Neural progenitor cell (in vitro differentiated cells): ENCODE results near the gene LAMB1. TPM values are rescaled to one million over a fixed set of nuclear protein-coding genes. Genes with fewer than 3 reads are reported as not detected.
A peak's percentile ranks its signal among the peaks of the same experiment; 100 is the strongest.
"Not testable (repeated sequence)": the region's sequence is repeated elsewhere in the genome, so short reads cannot be mapped to it uniquely, and the experiment has no call there.

Source experiments
- DNase-seq: peaks from one replicate; pipeline ENCODE4 v3.0.0-alpha.2; 2016; ENCODE audit warnings: low spot score
- H2AFZ ChIP-seq: fragments of 200-600 bp; sonication (generic); replicated peaks from 2 replicates; pipeline ENCODE4 v1.6.1; 2016; ENCODE audit warnings: antibody characterized with exemption
- H3F3A ChIP-seq: fragments of 200-600 bp; sonication (generic); 2 replicates; pipeline ENCODE4 v1.6.1; 2016; ENCODE audit warnings: antibody characterized with exemption, low read depth
- H3K27ac ChIP-seq: fragments of 200-600 bp; sonication (generic); 2 replicates; pipeline ENCODE4 v1.5.1; 2016; ENCODE audit warnings: mild to moderate bottlenecking
- H3K27me3 ChIP-seq: fragments of 200-600 bp; sonication (generic); 2 replicates; pipeline ENCODE4 v1.6.1; 2016; ENCODE audit warnings: mild to moderate bottlenecking, moderate library complexity
- H3K36me3 ChIP-seq: fragments of 200-600 bp; sonication (generic); 2 replicates; pipeline ENCODE4 v1.5.1; 2016
- H3K4me1 ChIP-seq: fragments of 200-600 bp; sonication (generic); 2 replicates; pipeline ENCODE4 v1.6.1; 2016; ENCODE audit warnings: mixed run types
- H3K4me2 ChIP-seq: fragments of 200-600 bp; sonication (generic); 2 replicates; pipeline ENCODE4 v1.6.1; 2016
- H3K4me3 ChIP-seq: fragments of 200-600 bp; sonication (generic); 2 replicates; pipeline ENCODE4 v1.5.1; 2016
- H3K79me2 ChIP-seq: fragments of 200-600 bp; sonication (generic); 2 replicates; pipeline ENCODE4 v1.6.1; 2016; ENCODE audit warnings: low read depth
- H3K9ac ChIP-seq: fragments of 200-600 bp; sonication (generic); 2 replicates; pipeline ENCODE4 v1.6.1; 2016
- H3K9me3 ChIP-seq: fragments of 200-600 bp; sonication (generic); 2 replicates; pipeline ENCODE4 v1.5.1; 2016; ENCODE audit warnings: low read depth
- H4K20me1 ChIP-seq: fragments of 200-600 bp; sonication (generic); 2 replicates; pipeline ENCODE4 v1.6.1; 2016; ENCODE audit warnings: low read depth
- H3K27ac Mint-ChIP-seq: 3 replicates; pipeline ENCODE4 v1.8.0; 2021; ENCODE audit warnings: mixed read lengths
- H3K27me3 Mint-ChIP-seq: 2 replicates; pipeline ENCODE4 v1.8.0; 2022; ENCODE audit warnings: low read depth, mild to moderate bottlenecking, inconsistent platforms, moderate library complexity, mixed read lengths; ENCODE audit not compliant: insufficient read depth
- H3K36me3 Mint-ChIP-seq: 3 replicates; pipeline ENCODE4 v1.8.0; 2021; ENCODE audit warnings: mixed read lengths
- H3K4me1 Mint-ChIP-seq: 3 replicates; pipeline ENCODE4 v1.8.0; 2021; ENCODE audit warnings: mixed read lengths
- H3K4me3 Mint-ChIP-seq: 3 replicates; pipeline ENCODE4 v1.8.0; 2021; ENCODE audit warnings: mild to moderate bottlenecking, moderate library complexity, mixed read lengths
- H3K9me3 Mint-ChIP-seq: 3 replicates; pipeline ENCODE4 v1.8.0; 2020; ENCODE audit warnings: mixed read lengths
- EZH2 ChIP-seq: fragments of 200-600 bp; sonication (generic); IDR thresholded peaks from 2 replicates; pipeline ENCODE4 v1.6.1; 2017; ENCODE audit warnings: antibody characterized with exemption, mild to moderate bottlenecking, moderate library complexity
- EZH2phosphoT487 ChIP-seq: fragments of 200-600 bp; sonication (generic); IDR thresholded peaks from 2 replicates; pipeline ENCODE4 v1.6.1; 2017; ENCODE audit warnings: antibody characterized with exemption
- total RNA-seq: library from RNA; depleted of rRNA; stranded (reverse); fragments of >200 nt; gene quantifications from 2 replicates; pipeline ENCODE4 v1.2.3, GENCODE V29; 2015; ENCODE audit warnings: low replicate concordance
- TF ChIP-seq, protein P1 (sequence below): fragments of 200-600 bp; sonication (generic); IDR thresholded peaks from 2 replicates; pipeline ENCODE4 v1.5.1; 2017; ENCODE audit warnings: antibody characterized with exemption, mild to moderate bottlenecking

The LAMB1 gene
- total RNA-seq, 1 donor from 2014 or later: 87.7 TPM

DNA sequence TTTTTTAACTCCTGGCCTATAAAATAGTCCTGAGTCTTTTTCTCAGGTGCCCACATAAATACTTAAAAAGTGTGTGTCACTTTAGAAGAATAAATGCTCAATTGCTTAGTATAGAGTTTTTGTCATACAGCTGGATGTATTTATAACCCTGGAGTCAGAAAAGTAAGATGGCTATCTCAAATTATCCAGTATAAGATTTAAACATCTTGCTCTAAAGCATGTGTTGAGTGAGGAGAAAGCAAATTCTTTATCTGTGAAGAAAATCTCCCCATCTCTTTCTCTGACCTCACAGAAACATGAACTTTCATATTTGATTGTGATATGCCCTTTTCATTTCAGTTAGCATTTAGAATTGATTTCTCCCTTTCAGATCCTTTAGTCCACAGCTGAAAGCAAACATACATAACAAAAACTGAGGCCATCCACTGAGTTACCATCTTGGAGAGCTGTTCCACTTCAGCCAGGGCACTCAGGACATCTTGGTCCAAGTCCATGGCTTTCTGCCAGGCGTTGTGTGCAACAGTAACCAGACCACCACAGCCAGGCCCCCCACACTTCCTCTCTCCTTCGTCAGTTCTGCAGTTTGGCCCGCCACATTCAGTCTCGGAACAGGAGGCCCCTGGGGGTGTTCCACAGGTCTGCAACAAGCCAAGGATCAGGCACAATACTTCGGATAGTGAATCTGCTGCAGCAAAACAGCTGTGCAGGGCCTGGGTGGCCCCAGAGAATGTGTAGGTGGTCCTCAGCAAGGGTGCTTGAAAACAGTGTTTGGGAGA is 71.0 kb downstream of the LAMB1 start:
- peaks cover 33% of the 10 kb centered on the region for H3K4me1 ChIP-seq
- peak overlapping the region; percentile 19 for H3K4me3 ChIP-seq
- peak overlapping the region; percentile 97 for H3K27ac ChIP-seq
- H3F3A ChIP-seq: peaks cover 52% of the 10 kb centered on the region
- Mint-ChIP-seq H3K9me3 (no peaks in the 10 kb centered on the region), H3K4me1 (peaks cover 32% of the 10 kb centered on the region), H3K27ac (no peak overlapping the region), H3K27me3 (no peaks in the 10 kb centered on the region), H3K36me3 (peaks cover 24% of the 10 kb centered on the region), H3K4me3 (no peak overlapping the region)
- no peaks in the 10 kb centered on the region for H3K79me2 ChIP-seq
- H3K27me3 ChIP-seq: no peaks in the 10 kb centered on the region
- no peak overlapping the region for H2AFZ ChIP-seq
- peak overlapping the region; percentile 66 for H3K4me2 ChIP-seq
- TF ChIP-seq EZH2 (no peak), EZH2phosphoT487 (no peak)
- TF ChIP-seq, protein P1, sequence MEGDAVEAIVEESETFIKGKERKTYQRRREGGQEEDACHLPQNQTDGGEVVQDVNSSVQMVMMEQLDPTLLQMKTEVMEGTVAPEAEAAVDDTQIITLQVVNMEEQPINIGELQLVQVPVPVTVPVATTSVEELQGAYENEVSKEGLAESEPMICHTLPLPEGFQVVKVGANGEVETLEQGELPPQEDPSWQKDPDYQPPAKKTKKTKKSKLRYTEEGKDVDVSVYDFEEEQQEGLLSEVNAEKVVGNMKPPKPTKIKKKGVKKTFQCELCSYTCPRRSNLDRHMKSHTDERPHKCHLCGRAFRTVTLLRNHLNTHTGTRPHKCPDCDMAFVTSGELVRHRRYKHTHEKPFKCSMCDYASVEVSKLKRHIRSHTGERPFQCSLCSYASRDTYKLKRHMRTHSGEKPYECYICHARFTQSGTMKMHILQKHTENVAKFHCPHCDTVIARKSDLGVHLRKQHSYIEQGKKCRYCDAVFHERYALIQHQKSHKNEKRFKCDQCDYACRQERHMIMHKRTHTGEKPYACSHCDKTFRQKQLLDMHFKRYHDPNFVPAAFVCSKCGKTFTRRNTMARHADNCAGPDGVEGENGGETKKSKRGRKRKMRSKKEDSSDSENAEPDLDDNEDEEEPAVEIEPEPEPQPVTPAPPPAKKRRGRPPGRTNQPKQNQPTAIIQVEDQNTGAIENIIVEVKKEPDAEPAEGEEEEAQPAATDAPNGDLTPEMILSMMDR: no peak
- H4K20me1 ChIP-seq: peaks cover 13% of the 10 kb centered on the region
- H3K36me3 ChIP-seq: peaks cover 9% of the 10 kb centered on the region
- no peaks in the 10 kb centered on the region for H3K9me3 ChIP-seq
- no peak overlapping the region for H3K9ac ChIP-seq
- DNase-seq: peak; percentile 62

DNA sequence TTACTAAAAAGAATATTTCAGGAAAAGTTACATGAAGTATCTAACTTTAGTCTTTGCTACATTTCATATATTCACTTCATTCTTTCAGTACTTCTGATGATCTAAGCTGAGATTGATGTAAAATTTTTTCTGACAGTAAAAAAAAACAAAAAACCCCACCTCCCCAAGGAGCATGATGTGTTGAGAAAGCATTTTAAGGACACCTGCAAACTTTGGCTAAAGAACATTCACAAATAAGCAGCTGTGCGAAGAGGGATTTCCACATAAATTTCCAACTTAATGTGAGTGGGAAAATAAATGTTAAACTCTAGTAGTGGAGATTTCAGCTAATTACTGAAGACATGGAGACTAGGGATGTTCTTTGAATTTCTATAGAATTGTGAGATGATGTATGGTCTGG is 76.5 kb downstream of the LAMB1 start:
- H4K20me1 ChIP-seq: peaks cover 3% of the 10 kb centered on the region
- no peak for DNase-seq
- TF ChIP-seq EZH2 (no peak), EZH2phosphoT487 (no peak)
- TF ChIP-seq, protein P1: no peak
- Mint-ChIP-seq H3K27ac (no peak overlapping the region), H3K36me3 (peaks cover 43% of the 10 kb centered on the region), H3K9me3 (no peaks in the 10 kb centered on the region), H3K27me3 (no peaks in the 10 kb centered on the region), H3K4me3 (no peak overlapping the region), H3K4me1 (no peaks in the 10 kb centered on the region)
- peaks cover 9% of the 10 kb centered on the region for H3F3A ChIP-seq
- H3K27ac ChIP-seq: no peak overlapping the region
- H3K36me3 ChIP-seq: peaks cover 5% of the 10 kb centered on the region
- H3K27me3 ChIP-seq: no peaks in the 10 kb centered on the region
- no peak overlapping the region for H3K4me2 ChIP-seq
- no peak overlapping the region for H2AFZ ChIP-seq
- H3K79me2 ChIP-seq: peaks cover 4% of the 10 kb centered on the region
- H3K4me1 ChIP-seq: peaks cover 3% of the 10 kb centered on the region
- H3K9ac ChIP-seq: no peak overlapping the region
- no peak overlapping the region for H3K4me3 ChIP-seq
- H3K9me3 ChIP-seq: no peaks in the 10 kb centered on the region

DNA sequence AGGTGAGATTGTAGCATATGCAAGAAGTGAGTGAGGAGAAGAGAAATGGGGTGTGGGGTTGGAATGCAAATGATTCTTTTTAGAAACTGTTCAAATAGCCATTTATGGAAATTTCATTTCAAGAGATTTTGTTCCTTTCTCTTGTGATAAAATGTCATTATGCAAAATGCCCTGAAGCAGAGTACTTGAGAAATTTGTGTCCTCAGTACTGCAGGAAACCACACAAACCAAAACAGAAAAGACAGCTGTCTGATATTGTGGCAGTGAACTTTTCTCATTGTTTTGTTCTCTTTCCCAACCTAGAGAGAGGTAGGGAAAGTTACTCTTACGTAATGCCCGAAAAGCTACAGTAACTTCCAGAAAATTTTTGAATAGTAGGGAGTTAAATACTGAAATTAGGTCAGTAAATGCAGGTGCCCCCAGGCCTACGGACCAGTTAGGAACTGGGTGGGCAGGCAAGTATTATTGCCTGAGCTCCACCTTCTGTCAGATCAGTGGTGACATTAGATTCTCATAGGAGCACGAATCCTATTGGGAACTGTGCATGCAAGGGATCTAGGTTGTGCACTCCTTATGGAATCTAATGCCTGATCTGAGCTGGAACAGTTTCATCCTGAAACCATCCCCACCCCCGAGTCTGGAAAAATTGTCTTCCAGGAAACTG is 78.0 kb downstream of the LAMB1 start:
- Histone ChIP-seq H3K27ac (no peak overlapping the region), H3K9ac (no peak overlapping the region), H3F3A (peaks cover 2% of the 10 kb centered on the region), H3K4me2 (no peak overlapping the region), H4K20me1 (peaks cover 3% of the 10 kb centered on the region), H3K4me1 (no peaks in the 10 kb centered on the region), H3K9me3 (no peaks in the 10 kb centered on the region), H3K4me3 (no peak overlapping the region), H3K36me3 (peaks cover 4% of the 10 kb centered on the region), H3K27me3 (no peaks in the 10 kb centered on the region), H2AFZ (no peak overlapping the region), H3K79me2 (peaks cover 4% of the 10 kb centered on the region)
- Mint-ChIP-seq H3K36me3 (peaks cover 46% of the 10 kb centered on the region), H3K27me3 (no peaks in the 10 kb centered on the region), H3K9me3 (no peaks in the 10 kb centered on the region), H3K27ac (no peak overlapping the region), H3K4me3 (no peak overlapping the region), H3K4me1 (no peaks in the 10 kb centered on the region)
- no peak for DNase-seq
- TF ChIP-seq EZH2phosphoT487: no peak

DNA sequence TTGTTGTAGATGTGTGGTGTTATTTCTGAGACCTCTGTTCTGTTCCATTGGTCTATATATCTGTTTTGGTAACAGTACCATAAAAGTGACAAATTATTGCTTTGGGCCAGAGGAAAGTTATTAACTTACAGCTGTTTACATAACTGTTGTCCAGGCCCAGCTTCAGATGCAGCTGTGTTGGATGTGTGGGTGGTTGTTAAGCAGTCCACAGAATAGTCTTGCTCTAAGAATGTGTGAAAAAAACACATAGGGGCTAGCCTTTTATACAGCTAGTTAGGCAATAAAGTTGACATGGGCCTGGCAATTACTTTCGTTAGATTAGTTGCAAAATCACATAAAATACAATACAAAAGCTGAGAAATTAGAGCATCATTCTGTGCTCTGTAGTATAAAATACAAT is 80.1 kb downstream of the LAMB1 start:
- H3K4me1 ChIP-seq: no peaks in the 10 kb centered on the region
- no peaks in the 10 kb centered on the region for H3K27me3 ChIP-seq
- H3K4me3 ChIP-seq: no peak overlapping the region
- H3K27ac Mint-ChIP-seq: no peak overlapping the region
- no peak overlapping the region for H3K4me2 ChIP-seq
- no peak overlapping the region for H3K27ac ChIP-seq
- H3K36me3 Mint-ChIP-seq: peaks cover 53% of the 10 kb centered on the region
- no peaks in the 10 kb centered on the region for H3K9me3 Mint-ChIP-seq
- no peaks in the 10 kb centered on the region for H3K27me3 Mint-ChIP-seq
- peaks cover 4% of the 10 kb centered on the region for H3F3A ChIP-seq
- TF ChIP-seq EZH2 (no peak), EZH2phosphoT487 (no peak)
- TF ChIP-seq, protein P1: no peak
- H3K9ac ChIP-seq: no peak overlapping the region
- H3K9me3 ChIP-seq: no peaks in the 10 kb centered on the region
- no peak for DNase-seq
- no peaks in the 10 kb centered on the region for H3K4me1 Mint-ChIP-seq
- no peak overlapping the region for H2AFZ ChIP-seq
- no peak overlapping the region for H3K4me3 Mint-ChIP-seq
- peaks cover 10% of the 10 kb centered on the region for H3K36me3 ChIP-seq
- H3K79me2 ChIP-seq: peaks cover 4% of the 10 kb centered on the region
- H4K20me1 ChIP-seq: peaks cover 3% of the 10 kb centered on the region

DNA sequence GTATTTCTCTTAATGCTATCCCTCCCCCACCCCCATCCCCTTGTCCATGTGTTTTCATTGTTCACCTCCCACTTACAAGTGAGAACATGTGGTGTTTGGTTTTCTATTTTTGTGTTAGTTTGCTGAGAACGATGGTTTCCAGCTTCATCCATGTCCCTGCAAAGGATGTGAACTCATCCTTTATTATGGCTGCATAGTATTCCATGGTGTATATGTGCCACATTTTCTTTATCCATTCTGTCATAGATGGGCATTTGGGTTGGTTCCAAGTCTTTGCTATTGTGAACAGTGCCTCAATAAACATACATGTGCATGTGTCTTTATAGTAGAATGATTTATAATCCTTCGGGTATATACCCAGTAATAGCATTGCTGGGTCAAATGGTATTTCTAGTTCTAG is 81.1 kb downstream of the LAMB1 start:
- H3K36me3 Mint-ChIP-seq: peaks cover 56% of the 10 kb centered on the region
- H3K9me3 ChIP-seq, H3K4me3 ChIP-seq, H3K9me3 Mint-ChIP-seq, H3K79me2 ChIP-seq, H3K27me3 Mint-ChIP-seq, H3K4me1 Mint-ChIP-seq, H3K4me2 ChIP-seq, H3K4me3 Mint-ChIP-seq, H2AFZ ChIP-seq, H3F3A ChIP-seq, H3K27ac ChIP-seq, H3K4me1 ChIP-seq, H3K27me3 ChIP-seq, H3K9ac ChIP-seq, H3K27ac Mint-ChIP-seq, DNase-seq, H4K20me1 ChIP-seq: not testable (repeated sequence)
- peaks cover 19% of the 10 kb centered on the region for H3K36me3 ChIP-seq
